Activated T-cell treated with anti-CD3 and anti-CD28 coated beads, Interleukin-2, amount 50 U/mL, for 1 hour (primary cell): Measurements from ENCODE around the gene KIAA1217.
"Not testable (repeated sequence)": the region's sequence is repeated elsewhere in the genome, so short reads cannot be mapped to it uniquely, and the experiment has no call there.

ENCODE experiments used
- DNase-seq: peaks from one replicate; pipeline ENCODE4 v3.0.0-alpha.2; 2020

The KIAA1217 gene

GRCh38 chr10:24417053-24417452 is 208.1 kb downstream of the KIAA1217 start:
- DNase-seq, result no peak

- DNase-seq, result no peak
Observed at GRCh38 chr10:24418532-24418931, 209.6 kb downstream of the KIAA1217 start.

- DNase-seq, result no peak
Observed at GRCh38 chr10:24419066-24419465, 210.1 kb downstream of the KIAA1217 start.

GRCh38 chr10:24425151-24425550 is 216.2 kb downstream of the KIAA1217 start:
- no peak for DNase-seq

- DNase-seq, result no peak
Observed at GRCh38 chr10:24427678-24428409, 218.9 kb downstream of the KIAA1217 start.

- no peak for DNase-seq
Observed at GRCh38 chr10:24428410-24428782, 219.5 kb downstream of the KIAA1217 start.

- DNase-seq, result no peak
Observed at GRCh38 chr10:24430591-24430990, 221.7 kb downstream of the KIAA1217 start.

GRCh38 chr10:24432478-24433416 is 223.8 kb downstream of the KIAA1217 start:
- no peak for DNase-seq

- DNase-seq, result no peak
Observed at GRCh38 chr10:24433705-24434104, 224.8 kb downstream of the KIAA1217 start.

- DNase-seq, result no peak
Observed at GRCh38 chr10:24434961-24435360, 226.0 kb downstream of the KIAA1217 start.

GRCh38 chr10:24435374-24435773 is 226.4 kb downstream of the KIAA1217 start:
- DNase-seq, result no peak

GRCh38 chr10:24437302-24437701 is 228.4 kb downstream of the KIAA1217 start:
- no peak for DNase-seq

- no peak for DNase-seq
Observed at GRCh38 chr10:24438800-24439199, 229.9 kb downstream of the KIAA1217 start.

- no peak for DNase-seq
Observed at GRCh38 chr10:24439935-24440334, 231.0 kb downstream of the KIAA1217 start.

GRCh38 chr10:24440817-24441797 is 232.2 kb downstream of the KIAA1217 start:
- DNase-seq, result no peak

GRCh38 chr10:24442234-24442633 is 233.3 kb downstream of the KIAA1217 start:
- DNase-seq, result no peak

- not testable (repeated sequence) for DNase-seq
Observed at GRCh38 chr10:24442641-24443174, 233.8 kb downstream of the KIAA1217 start.

GRCh38 chr10:24444337-24444736 is 235.4 kb downstream of the KIAA1217 start:
- no peak for DNase-seq

- DNase-seq, result not testable (repeated sequence)
Observed at GRCh38 chr10:24445958-24446357, 237.0 kb downstream of the KIAA1217 start.

- no peak for DNase-seq
Observed at GRCh38 chr10:24446739-24447138, 237.8 kb downstream of the KIAA1217 start.

- no peak for DNase-seq
Observed at GRCh38 chr10:24448351-24448999, 239.5 kb downstream of the KIAA1217 start.

GRCh38 chr10:24449321-24449740 is 240.4 kb downstream of the KIAA1217 start:
- no peak for DNase-seq
